Endodermal cell (in vitro differentiated cells): ENCODE data around the gene IQUB. TPM values are rescaled to one million over a fixed set of nuclear protein-coding genes. Genes with fewer than 3 reads are reported as not detected.

Experiments
- DNase-seq: peaks from one replicate; pipeline ENCODE4 v3.0.0-alpha.2; 2017
- H3K27ac ChIP-seq: 2 replicates; pipeline ENCODE4 v1.5.1; 2013; ENCODE audit warnings: mild to moderate bottlenecking, low read depth, low read length, moderate library complexity
- H3K27me3 ChIP-seq: 2 replicates; pipeline ENCODE4 v1.6.1; 2013; ENCODE audit warnings: mild to moderate bottlenecking, low read length, moderate library complexity; ENCODE audit not compliant: insufficient read depth, control insufficient read depth, poor library complexity, severe bottlenecking
- H3K36me3 ChIP-seq: 2 replicates; pipeline ENCODE4 v1.7.0; 2013; ENCODE audit warnings: mild to moderate bottlenecking, low read length, moderate library complexity; ENCODE audit not compliant: control insufficient read depth, insufficient read depth
- H3K4me1 ChIP-seq: one replicate; pipeline ENCODE4 v1.7.0; 2013; ENCODE audit warnings: low read length; ENCODE audit not compliant: control insufficient read depth, insufficient read depth
- H3K4me3 ChIP-seq: 2 replicates; pipeline ENCODE4 v1.5.1; 2013; ENCODE audit warnings: mild to moderate bottlenecking, low read length, moderate library complexity
- H3K9ac ChIP-seq: 2 replicates; pipeline ENCODE4 v1.6.1; 2013; ENCODE audit warnings: mild to moderate bottlenecking, low read length, moderate library complexity; ENCODE audit not compliant: poor library complexity, severe bottlenecking; ENCODE audit errors: extremely low read depth
- H3K9me3 ChIP-seq: 2 replicates; pipeline ENCODE4 v1.6.1; 2013; ENCODE audit warnings: mild to moderate bottlenecking, low read length, moderate library complexity; ENCODE audit not compliant: control insufficient read depth
- H3K27ac Mint-ChIP-seq: 2 replicates; pipeline ENCODE4 v1.8.0; 2020; ENCODE audit warnings: mixed read lengths
- H3K27me3 Mint-ChIP-seq: 2 replicates; pipeline ENCODE4 v1.8.0; 2021; ENCODE audit warnings: mild to moderate bottlenecking, mixed read lengths; ENCODE audit not compliant: insufficient read depth
- H3K36me3 Mint-ChIP-seq: 2 replicates; pipeline ENCODE4 v1.8.0; 2020; ENCODE audit warnings: low read depth, mixed read lengths
- H3K4me1 Mint-ChIP-seq: 2 replicates; pipeline ENCODE4 v1.8.0; 2020; ENCODE audit warnings: mixed read lengths
- H3K4me3 Mint-ChIP-seq: 2 replicates; pipeline ENCODE4 v1.8.0; 2020; ENCODE audit warnings: mild to moderate bottlenecking, moderate library complexity, mixed read lengths
- H3K9me3 Mint-ChIP-seq: 2 replicates; pipeline ENCODE4 v1.8.0; 2020; ENCODE audit warnings: mild to moderate bottlenecking, mixed read lengths
- CTCF ChIP-seq: fragments of 200-600 bp; sonication (generic); conservative IDR thresholded peaks from 2 replicates; pipeline ENCODE4 v1.5.0; 2021; ENCODE audit warnings: antibody characterized with exemption, mild to moderate bottlenecking
- WGBS, 2 experiments: methylation state at CpG; one replicate each; pipeline versions ENCODE4 v1.1.5 to v1.1.7; 2013; ENCODE audit warnings: missing lambda C conversion rate in 2 of 2, mixed read lengths in 1 of 2; ENCODE audit not compliant: insufficient coverage in 1 of 2, insufficient read length in 1 of 2; 5-methylcytosine and 5-hydroxymethylcytosine counted together
- total RNA-seq, 2 donors: library from RNA; stranded (reverse); fragmentation: NEBNext Ultra II Directional in 1 of 2; extraction: Animal tissue kit (Norgen Biotek cat#: 25700) in 1 of 2; gene quantifications; 2 replicates in 1 of 2; 3 replicates in 1 of 2; pipeline ENCODE4 v1.2.1, GENCODE V29; 2021

Gene IQUB
- total RNA-seq, 2 donors from 2014 or later: 0.88 to 2.1 TPM

DNA sequence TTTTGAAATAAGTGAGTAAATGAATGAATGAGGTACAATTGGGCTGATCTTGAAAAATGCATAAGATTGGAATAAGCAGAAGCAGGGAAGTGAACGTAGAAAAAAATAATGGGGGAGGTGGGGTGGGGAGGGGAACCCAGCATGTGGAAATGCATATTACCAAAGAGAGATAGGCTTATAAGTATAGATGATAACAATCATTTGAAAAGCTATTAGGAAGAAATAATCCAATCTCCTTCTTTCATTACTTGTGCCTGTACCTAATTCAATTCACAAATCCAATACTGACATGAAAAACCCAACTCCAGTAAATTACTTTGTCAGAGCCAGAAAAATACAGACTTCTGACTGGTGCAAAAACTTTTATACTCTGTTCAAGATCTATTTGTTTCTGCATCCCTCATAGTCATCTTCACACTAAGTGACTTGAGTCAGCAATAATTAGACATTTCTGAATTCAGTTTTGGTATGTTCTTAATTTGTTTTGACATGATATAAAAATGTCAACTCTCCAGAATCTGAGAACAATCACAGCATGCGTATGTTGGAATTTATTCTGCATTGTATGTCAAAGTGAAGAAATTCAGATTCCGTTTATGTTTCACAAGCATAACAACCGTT, 99.2 kb downstream of the IQUB start:
- 92 to 96% methylated on average over 4 of the region's 4 CpGs for WGBS, 2 experiments
- no peaks in the 10 kb centered on the region for H3K27me3 ChIP-seq
- H3K36me3 Mint-ChIP-seq: no peaks in the 10 kb centered on the region

GRCh38 chr7:123433665-123434064, 100.7 kb downstream of the IQUB start:
- H3K9me3 ChIP-seq: no peaks in the 10 kb centered on the region
- H3K4me1 ChIP-seq: no peaks in the 10 kb centered on the region
- no peak overlapping the region for H3K27ac ChIP-seq
- no peaks in the 10 kb centered on the region for H3K27me3 ChIP-seq
- H3K4me3 ChIP-seq: no peak overlapping the region
- Mint-ChIP-seq H3K9me3 (no peaks in the 10 kb centered on the region), H3K27me3 (no peaks in the 10 kb centered on the region), H3K4me1 (peaks cover 4% of the 10 kb centered on the region), H3K4me3 (no peak overlapping the region), H3K36me3 (no peaks in the 10 kb centered on the region), H3K27ac (peak overlapping the region; percentile 71)
- no peak for DNase-seq
- TF ChIP-seq CTCF: no peak
- no peaks in the 10 kb centered on the region for H3K36me3 ChIP-seq
- no peak overlapping the region for H3K9ac ChIP-seq

More for the DNA sequence above, 99.2 kb downstream of the IQUB start:
- Histone ChIP-seq H3K9me3 (no peaks in the 10 kb centered on the region), H3K4me1 (no peaks in the 10 kb centered on the region), H3K27ac (no peak overlapping the region), H3K9ac (no peak overlapping the region), H3K4me3 (no peak overlapping the region), H3K36me3 (no peaks in the 10 kb centered on the region)
- no peak overlapping the region for H3K27ac Mint-ChIP-seq
- H3K9me3 Mint-ChIP-seq: no peaks in the 10 kb centered on the region
- H3K4me3 Mint-ChIP-seq: no peak overlapping the region
- no peak for DNase-seq
- no peaks in the 10 kb centered on the region for H3K27me3 Mint-ChIP-seq
- peaks cover 5% of the 10 kb centered on the region for H3K4me1 Mint-ChIP-seq
- no peak for TF ChIP-seq CTCF

DNA sequence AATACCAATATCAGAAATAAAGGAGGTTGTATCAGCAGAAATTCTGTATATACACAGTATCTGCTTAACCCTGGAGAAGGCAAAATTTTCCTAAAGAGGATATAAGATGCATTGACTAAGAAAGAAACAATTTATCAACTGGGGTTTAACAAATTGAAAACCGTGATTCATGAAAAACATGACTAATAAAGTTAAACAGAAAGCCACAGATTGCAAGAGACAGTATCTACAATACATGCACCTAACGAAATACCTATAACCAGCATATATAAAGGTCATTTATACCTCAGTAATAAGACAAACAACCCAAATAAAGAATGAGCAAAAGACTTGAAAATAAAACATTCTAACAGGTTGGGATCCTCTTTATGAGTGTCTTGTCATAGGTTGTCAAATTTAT, 101.8 kb downstream of the IQUB start:
- Histone ChIP-seq H3K27me3 (no peaks in the 10 kb centered on the region), H3K9me3 (no peaks in the 10 kb centered on the region), H3K36me3 (no peaks in the 10 kb centered on the region), H3K4me3 (no peak overlapping the region), H3K4me1 (no peaks in the 10 kb centered on the region), H3K9ac (no peak overlapping the region), H3K27ac (no peak overlapping the region)
- Mint-ChIP-seq H3K9me3 (no peaks in the 10 kb centered on the region), H3K4me1 (peaks cover 4% of the 10 kb centered on the region), H3K4me3 (no peak overlapping the region), H3K27ac (no peak overlapping the region), H3K27me3 (no peaks in the 10 kb centered on the region), H3K36me3 (no peaks in the 10 kb centered on the region)
- TF ChIP-seq CTCF: no peak
- whole genome bisulfite sequencing, 2 experiments: 86% methylated on average over 2 of the region's 2 CpGs; no CpG with 5 or more reads in 1 of the 2 experiments
- no peak for DNase-seq
